ENCODE data around the gene TRIM49D1.
"Not testable (repeated sequence)": the region's sequence is repeated elsewhere in the genome, so short reads cannot be mapped to it uniquely, and the experiment has no call there.

- TF ChIP-seq EZH2 (IDR thresholded peaks at IDR 0.05; ENCODE audit: insufficient read depth, poor library complexity, severe bottlenecking); EZH2phosphoT487 (IDR thresholded peaks at IDR 0.05; ENCODE audit: insufficient read depth, low read depth): not testable (repeated sequence)
Measured at GRCh38 chr11:89960833-89961232, 38.8 kb upstream of the TRIM49D1 start.
